Activated T-cell treated with anti-CD3 and anti-CD28 coated beads, Interleukin-2, amount 50 U/mL, for 72 hours (primary cell): ENCODE data around the gene ITSN1. TPM values are rescaled to one million over a fixed set of nuclear protein-coding genes. Genes with fewer than 3 reads are reported as not detected.
A peak's percentile ranks its signal among the peaks of the same experiment; 100 is the strongest.
"Not testable (repeated sequence)": the region's sequence is repeated elsewhere in the genome, so short reads cannot be mapped to it uniquely, and the experiment has no call there.

Experiments used
- ATAC-seq, 2 donors: fragments of 150-1000 bp; cut with Tn5 transposase; replicated peaks in 1 of 2; 2 replicates each; pipeline ENCODE4 v1.10.0; 2021; ENCODE audit warnings: moderate library complexity in 2 of 2, mild to moderate bottlenecking in 1 of 2
- DNase-seq, 2 donors: peaks; one replicate each; pipeline ENCODE4 v3.0.0; 2021 to 2022; ENCODE audit warnings: mixed read lengths in 1 of 2
- H3K27ac Mint-ChIP-seq: one replicate; pipeline ENCODE4 v1.8.0; 2022; ENCODE audit warnings: mild to moderate bottlenecking, moderate library complexity, mixed read lengths
- H3K27me3 Mint-ChIP-seq: one replicate; pipeline ENCODE4 v1.8.0; 2022; ENCODE audit warnings: low read depth, mixed read lengths
- H3K36me3 Mint-ChIP-seq, 2 donors: one replicate each; pipeline ENCODE4 v1.8.0; 2022; ENCODE audit warnings: mixed read lengths in 2 of 2, mild to moderate bottlenecking in 1 of 2; ENCODE audit not compliant: insufficient read depth in 2 of 2
- H3K4me1 Mint-ChIP-seq: one replicate; pipeline ENCODE4 v1.8.0; 2022; ENCODE audit warnings: low read depth, mixed read lengths
- H3K4me3 Mint-ChIP-seq, 2 donors: one replicate each; pipeline ENCODE4 v1.8.0; 2022; ENCODE audit warnings: mild to moderate bottlenecking in 2 of 2, mixed read lengths in 2 of 2, moderate library complexity in 2 of 2
- H3K9me3 Mint-ChIP-seq, 2 donors: one replicate each; pipeline ENCODE4 v1.8.0; 2022; ENCODE audit warnings: mixed read lengths in 2 of 2
- total RNA-seq, 2 donors: library from RNA; stranded (reverse); gene quantifications; one replicate each; pipeline ENCODE4 v1.2.3, GENCODE V29; 2022

ITSN1 gene
- total RNA-seq, 2 donors from 2014 or later = 2.6 to 4.5 TPM

GRCh38 chr21:33856893-33857527, 214.7 kb downstream of the ITSN1 start:
- Mint-ChIP-seq H3K9me3 (no peaks in the 10 kb centered on the region), H3K4me1 (no peaks in the 10 kb centered on the region), H3K27me3 (no peaks in the 10 kb centered on the region), H3K4me3 (no peak overlapping the region), H3K27ac (no peak overlapping the region), H3K36me3 (no peaks in the 10 kb centered on the region)
- DNase-seq (no peak), ATAC-seq (no peak)

- no peaks in the 10 kb centered on the region for H3K27me3 Mint-ChIP-seq
- H3K4me1 Mint-ChIP-seq = no peaks in the 10 kb centered on the region
- no peaks in the 10 kb centered on the region for H3K9me3 Mint-ChIP-seq
- ATAC-seq (no peak), DNase-seq (no peak)
- no peak overlapping the region for H3K27ac Mint-ChIP-seq
- H3K36me3 Mint-ChIP-seq = no peaks in the 10 kb centered on the region
- no peak overlapping the region for H3K4me3 Mint-ChIP-seq
Observed at GRCh38 chr21:33857846-33858666, 215.8 kb downstream of the ITSN1 start.

GRCh38 chr21:33858667-33859372, 216.5 kb downstream of the ITSN1 start:
- H3K27me3 Mint-ChIP-seq = no peaks in the 10 kb centered on the region
- H3K4me1 Mint-ChIP-seq = no peaks in the 10 kb centered on the region
- no peaks in the 10 kb centered on the region for H3K36me3 Mint-ChIP-seq
- H3K27ac Mint-ChIP-seq = no peak overlapping the region
- ATAC-seq (no peak), DNase-seq (no peak)
- no peaks in the 10 kb centered on the region for H3K9me3 Mint-ChIP-seq
- H3K4me3 Mint-ChIP-seq = no peak overlapping the region

GRCh38 chr21:33859373-33860102, 217.2 kb downstream of the ITSN1 start:
- ATAC-seq (no peak), DNase-seq (no peak)
- H3K27me3 Mint-ChIP-seq = no peaks in the 10 kb centered on the region
- H3K4me1 Mint-ChIP-seq = no peaks in the 10 kb centered on the region
- H3K4me3 Mint-ChIP-seq = no peak overlapping the region
- no peak overlapping the region for H3K27ac Mint-ChIP-seq
- H3K36me3 Mint-ChIP-seq = no peaks in the 10 kb centered on the region
- H3K9me3 Mint-ChIP-seq = no peaks in the 10 kb centered on the region

- Mint-ChIP-seq H3K27me3 (no peaks in the 10 kb centered on the region), H3K27ac (no peak overlapping the region), H3K4me1 (no peaks in the 10 kb centered on the region), H3K9me3 (no peaks in the 10 kb centered on the region), H3K36me3 (no peaks in the 10 kb centered on the region), H3K4me3 (no peak overlapping the region)
- ATAC-seq (no peak), DNase-seq (no peak)
Observed at GRCh38 chr21:33860332-33860879, 218.1 kb downstream of the ITSN1 start.

- no peak for ATAC-seq
- DNase-seq = no peak
Observed at GRCh38 chr21:33861125-33861524, 218.8 kb downstream of the ITSN1 start.

GRCh38 chr21:33863191-33863590, 220.9 kb downstream of the ITSN1 start:
- ATAC-seq, H3K27ac Mint-ChIP-seq, DNase-seq, H3K36me3 Mint-ChIP-seq, H3K4me1 Mint-ChIP-seq, H3K27me3 Mint-ChIP-seq, H3K9me3 Mint-ChIP-seq, H3K4me3 Mint-ChIP-seq: not testable (repeated sequence)

More at GRCh38 chr21:33861125-33861524, 218.8 kb downstream of the ITSN1 start:
- no peaks in the 10 kb centered on the region for H3K4me1 Mint-ChIP-seq
- H3K9me3 Mint-ChIP-seq = no peaks in the 10 kb centered on the region
- no peak overlapping the region for H3K27ac Mint-ChIP-seq
- no peaks in the 10 kb centered on the region for H3K27me3 Mint-ChIP-seq
- H3K4me3 Mint-ChIP-seq = no peak overlapping the region
- no peaks in the 10 kb centered on the region for H3K36me3 Mint-ChIP-seq

GRCh38 chr21:33864150-33864549, 221.8 kb downstream of the ITSN1 start:
- H3K36me3 Mint-ChIP-seq = no peaks in the 10 kb centered on the region
- no peaks in the 10 kb centered on the region for H3K4me1 Mint-ChIP-seq
- no peak for DNase-seq
- H3K27me3 Mint-ChIP-seq = no peaks in the 10 kb centered on the region
- no peak for ATAC-seq
- no peak overlapping the region for H3K27ac Mint-ChIP-seq
- no peak overlapping the region for H3K4me3 Mint-ChIP-seq
- no peaks in the 10 kb centered on the region for H3K9me3 Mint-ChIP-seq

- DNase-seq (no peak), ATAC-seq (no peak)
- H3K4me3 Mint-ChIP-seq = no peak overlapping the region
- no peak overlapping the region for H3K27ac Mint-ChIP-seq
- no peaks in the 10 kb centered on the region for H3K36me3 Mint-ChIP-seq
- no peaks in the 10 kb centered on the region for H3K27me3 Mint-ChIP-seq
- H3K9me3 Mint-ChIP-seq = no peaks in the 10 kb centered on the region
- peaks cover 3% of the 10 kb centered on the region for H3K4me1 Mint-ChIP-seq
Observed at GRCh38 chr21:33865176-33865575, 222.9 kb downstream of the ITSN1 start.

GRCh38 chr21:33865996-33866575, 223.8 kb downstream of the ITSN1 start:
- no peak for ATAC-seq
- Mint-ChIP-seq H3K4me3 (no peak overlapping the region), H3K27ac (no peak overlapping the region), H3K9me3 (no peaks in the 10 kb centered on the region), H3K4me1 (peaks cover 4% of the 10 kb centered on the region), H3K27me3 (no peaks in the 10 kb centered on the region), H3K36me3 (no peaks in the 10 kb centered on the region)
- no peak for DNase-seq

GRCh38 chr21:33866826-33867225, 224.5 kb downstream of the ITSN1 start:
- Mint-ChIP-seq H3K27ac (no peak overlapping the region), H3K27me3 (no peaks in the 10 kb centered on the region), H3K9me3 (no peaks in the 10 kb centered on the region), H3K4me1 (peaks cover 4% of the 10 kb centered on the region), H3K4me3 (no peak overlapping the region), H3K36me3 (no peaks in the 10 kb centered on the region)
- no peak for DNase-seq
- ATAC-seq = no peak

- not testable (repeated sequence) for H3K27me3 Mint-ChIP-seq, H3K36me3 Mint-ChIP-seq, H3K4me1 Mint-ChIP-seq, H3K27ac Mint-ChIP-seq, H3K9me3 Mint-ChIP-seq, ATAC-seq, DNase-seq
- peak overlapping the region; percentile 47 to 70 for H3K4me3 Mint-ChIP-seq
Observed at GRCh38 chr21:33867868-33868267, 225.6 kb downstream of the ITSN1 start.
